ENCODE results near the gene DNAAF5.

DNAAF5 gene

DNA sequence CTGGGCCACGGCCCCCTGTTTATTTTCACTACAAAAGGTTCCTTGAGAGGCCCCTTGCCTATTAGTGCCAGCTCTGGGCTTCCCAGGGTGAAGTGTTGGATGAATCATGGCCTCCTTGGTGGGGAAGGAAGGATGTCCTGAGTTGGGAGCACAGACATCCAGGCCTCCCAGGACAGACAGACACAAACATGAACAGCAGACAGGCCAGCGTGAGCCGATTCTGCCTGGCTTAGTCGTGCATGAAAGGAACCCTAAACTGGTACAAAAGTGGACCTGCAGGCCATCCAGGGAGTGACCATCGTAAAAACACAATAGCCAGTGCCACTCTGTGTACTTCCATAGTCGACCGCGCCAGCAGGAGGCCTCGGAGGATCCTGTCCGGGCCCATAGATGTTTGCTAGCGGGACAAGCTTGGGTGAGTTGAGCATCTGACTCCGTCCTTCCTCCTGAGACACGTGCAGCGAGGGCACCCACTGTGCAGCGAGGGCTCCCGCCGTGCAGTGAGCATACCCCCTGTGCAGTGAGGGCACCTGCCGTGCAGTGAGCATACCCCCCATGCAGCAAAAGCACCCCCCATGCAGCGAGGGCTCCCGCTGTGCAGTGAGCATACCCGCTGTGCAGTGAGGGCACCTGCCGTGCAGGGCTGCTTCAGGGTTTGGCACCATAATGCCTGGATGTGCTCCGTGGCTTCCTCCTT is 51.9 kb downstream of the DNAAF5 start:
- no peak for FAIRE-seq
- no peak for DNase-seq (ENCODE audit: insufficient read length, low spot score)
- TF ChIP-seq POLR2AphosphoS5 (IDR thresholded peaks at IDR 0.05; ENCODE audit: low read depth, low read length), result no peak
- no peak for TF ChIP-seq POLR2A (IDR thresholded peaks at IDR 0.05; ENCODE audit: low read depth, low read length)
- no peak for TF ChIP-seq SPI1 (IDR thresholded peaks at IDR 0.05; ENCODE audit: low read depth, low read length)
- no peak for TF ChIP-seq PAX5 (IDR thresholded peaks at IDR 0.05; ENCODE audit: insufficient read depth, low read length, severe bottlenecking)
- TF ChIP-seq POU2F2 (IDR thresholded peaks at IDR 0.05; ENCODE audit: low read depth, low read length), result no peak

DNA sequence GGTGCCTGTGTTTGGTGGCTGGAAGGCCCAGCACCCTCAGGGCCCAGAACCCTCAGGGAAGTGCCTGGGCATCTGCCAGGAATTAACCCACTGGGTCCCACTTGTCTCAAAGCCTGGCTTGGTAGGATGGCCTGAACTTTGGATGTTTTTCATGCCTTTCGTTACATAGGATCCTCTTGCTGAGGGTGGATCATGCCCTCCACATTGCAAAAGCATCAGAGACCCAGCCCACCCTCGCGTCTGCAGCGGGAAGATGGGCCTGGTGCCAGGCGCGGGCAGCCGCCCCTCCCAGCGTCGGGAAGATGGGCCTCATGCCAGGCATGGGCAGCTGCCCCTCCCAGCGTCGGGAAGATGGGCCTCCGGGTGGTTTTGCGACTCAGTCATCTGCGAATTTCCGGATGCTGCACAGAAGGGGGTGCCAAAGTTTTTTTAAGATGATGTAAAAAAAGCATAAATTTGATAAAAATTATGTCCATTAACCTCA is 52.5 kb downstream of the DNAAF5 start:
- FAIRE-seq (no peak), DNase-seq (ENCODE audit: insufficient read length, low spot score) (no peak)
- TF ChIP-seq POU2F2 (IDR thresholded peaks at IDR 0.05; ENCODE audit: low read depth, low read length), result no peak
- TF ChIP-seq POLR2A (IDR thresholded peaks at IDR 0.05; ENCODE audit: low read depth, low read length), result no peak
- no peak for TF ChIP-seq PAX5 (IDR thresholded peaks at IDR 0.05; ENCODE audit: insufficient read depth, low read length, severe bottlenecking)
- TF ChIP-seq POLR2AphosphoS5 (IDR thresholded peaks at IDR 0.05; ENCODE audit: low read depth, low read length), result no peak
- no peak for TF ChIP-seq TAF1 (IDR thresholded peaks at IDR 0.05; ENCODE audit: low read depth, low read length)
- TF ChIP-seq SPI1 (IDR thresholded peaks at IDR 0.05; ENCODE audit: low read depth, low read length), result no peak

DNA sequence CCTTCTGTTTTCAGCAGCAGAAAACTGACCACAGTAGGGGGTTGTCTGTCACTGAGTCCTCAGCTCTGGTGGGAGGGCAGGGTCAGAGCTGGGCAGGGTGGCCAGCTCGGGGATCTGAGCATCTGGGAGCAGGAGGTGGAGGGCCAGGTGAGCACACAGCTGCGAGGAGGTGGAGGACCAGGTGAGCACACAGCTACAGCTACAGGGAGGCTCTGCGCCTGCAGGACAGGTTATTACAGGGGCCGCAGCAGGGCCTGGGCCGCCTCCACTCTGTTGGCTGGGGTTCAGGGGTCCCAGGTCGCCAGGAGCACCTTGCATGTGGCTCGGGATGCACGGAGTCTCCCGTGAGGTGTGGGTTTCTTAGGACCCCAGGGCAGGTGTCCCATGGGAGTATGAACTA is 53.0 kb downstream of the DNAAF5 start:
- TF ChIP-seq POU2F2 (IDR thresholded peaks at IDR 0.05; ENCODE audit: low read depth, low read length) (no peak), POLR2A (IDR thresholded peaks at IDR 0.05; ENCODE audit: low read depth, low read length) (no peak), SPI1 (IDR thresholded peaks at IDR 0.05; ENCODE audit: low read depth, low read length) (no peak), PAX5 (IDR thresholded peaks at IDR 0.05; ENCODE audit: insufficient read depth, low read length, severe bottlenecking) (no peak), POLR2AphosphoS5 (IDR thresholded peaks at IDR 0.05; ENCODE audit: low read depth, low read length) (no peak), TAF1 (IDR thresholded peaks at IDR 0.05; ENCODE audit: low read depth, low read length) (no peak)
- DNase-seq (ENCODE audit: insufficient read length, low spot score) (no peak), FAIRE-seq (no peak)

DNA sequence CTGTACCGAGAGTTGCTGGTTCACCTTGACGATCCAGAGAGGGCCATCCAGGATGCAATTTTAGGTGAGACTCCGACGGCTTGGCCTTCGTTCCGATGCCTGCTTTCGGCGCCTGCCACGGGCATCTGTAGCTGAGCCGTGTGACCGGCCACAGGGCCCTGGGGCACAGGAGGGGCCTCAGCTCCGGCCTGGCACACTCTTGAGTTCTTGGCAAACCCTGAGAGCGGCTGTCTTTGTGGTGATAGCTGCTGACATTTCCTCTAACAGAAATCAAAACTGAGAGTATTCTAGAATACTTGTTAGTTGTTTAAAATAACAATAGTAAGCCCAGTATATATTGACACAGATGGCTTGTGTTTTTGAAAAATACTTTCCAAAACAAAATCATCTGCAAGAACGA is 53.6 kb downstream of the DNAAF5 start:
- FAIRE-seq (no peak), DNase-seq (ENCODE audit: insufficient read length, low spot score) (no peak)
- TF ChIP-seq POU2F2 (IDR thresholded peaks at IDR 0.05; ENCODE audit: low read depth, low read length) (no peak), POLR2AphosphoS5 (IDR thresholded peaks at IDR 0.05; ENCODE audit: low read depth, low read length) (no peak), SPI1 (IDR thresholded peaks at IDR 0.05; ENCODE audit: low read depth, low read length) (no peak)

DNA sequence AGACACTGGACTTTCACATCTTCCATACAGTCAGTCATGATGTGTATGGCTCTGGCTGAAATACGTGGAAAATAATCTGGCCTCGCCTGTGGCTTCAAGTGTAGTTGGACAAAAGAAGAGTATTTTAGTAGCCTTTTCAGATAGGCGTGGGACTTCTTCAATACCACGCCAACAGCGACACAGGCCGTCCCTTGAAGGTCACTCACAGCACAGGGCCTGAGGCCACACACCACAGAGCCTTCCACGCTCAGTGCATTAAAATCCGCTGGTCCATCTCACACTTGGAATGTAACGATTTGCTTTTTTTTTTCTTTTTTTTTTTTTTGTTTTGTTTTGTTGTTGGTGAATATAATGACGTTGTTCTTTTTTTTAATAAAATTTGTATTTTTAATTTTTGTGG is 54.0 kb downstream of the DNAAF5 start:
- no peak for DNase-seq (ENCODE audit: insufficient read length, low spot score)
- no peak for FAIRE-seq
- TF ChIP-seq SPI1 (IDR thresholded peaks at IDR 0.05; ENCODE audit: low read depth, low read length), result no peak
- no peak for TF ChIP-seq TAF1 (IDR thresholded peaks at IDR 0.05; ENCODE audit: low read depth, low read length)
- no peak for TF ChIP-seq PAX5 (IDR thresholded peaks at IDR 0.05; ENCODE audit: insufficient read depth, low read length, severe bottlenecking)

DNA sequence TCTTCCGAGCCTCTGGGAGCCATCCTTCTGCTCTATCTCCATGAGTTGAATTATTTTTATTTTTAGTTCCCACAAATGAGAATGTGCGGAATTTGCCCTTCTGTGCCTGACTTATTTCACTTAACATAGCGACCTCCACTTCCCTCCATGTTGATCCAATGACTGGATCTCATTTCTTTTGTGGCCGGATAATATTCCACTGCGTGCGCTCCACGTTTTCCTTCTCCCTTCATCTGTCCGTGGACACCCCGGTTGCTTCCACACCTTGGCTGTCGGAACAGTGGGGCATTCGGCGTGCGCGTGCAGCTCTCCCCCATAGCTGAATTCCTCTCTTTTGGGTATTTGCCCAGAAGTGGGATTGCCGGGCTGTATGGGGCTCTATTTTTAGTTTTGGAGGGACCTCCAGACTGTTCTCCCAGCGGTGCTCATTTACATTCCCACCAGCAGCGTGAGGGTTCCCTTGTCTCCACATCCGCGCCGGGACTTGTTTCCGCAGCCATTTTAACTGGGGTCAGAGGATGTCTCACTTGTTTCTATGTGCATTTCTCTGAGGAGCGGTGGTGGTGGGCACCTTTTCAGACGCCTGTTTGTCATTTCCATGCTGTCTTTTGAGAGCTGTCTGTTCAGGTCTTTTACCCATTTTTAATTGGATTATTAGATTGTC is 54.8 kb downstream of the DNAAF5 start:
- TF ChIP-seq POLR2A (IDR thresholded peaks at IDR 0.05; ENCODE audit: low read depth, low read length), result no peak
- no peak for TF ChIP-seq TAF1 (IDR thresholded peaks at IDR 0.05; ENCODE audit: low read depth, low read length)
- TF ChIP-seq POU2F2 (IDR thresholded peaks at IDR 0.05; ENCODE audit: low read depth, low read length), result no peak
- TF ChIP-seq POLR2AphosphoS5 (IDR thresholded peaks at IDR 0.05; ENCODE audit: low read depth, low read length), result no peak
- TF ChIP-seq SPI1 (IDR thresholded peaks at IDR 0.05; ENCODE audit: low read depth, low read length), result no peak
- no peak for FAIRE-seq
- DNase-seq (ENCODE audit: insufficient read length, low spot score), result no peak

DNA sequence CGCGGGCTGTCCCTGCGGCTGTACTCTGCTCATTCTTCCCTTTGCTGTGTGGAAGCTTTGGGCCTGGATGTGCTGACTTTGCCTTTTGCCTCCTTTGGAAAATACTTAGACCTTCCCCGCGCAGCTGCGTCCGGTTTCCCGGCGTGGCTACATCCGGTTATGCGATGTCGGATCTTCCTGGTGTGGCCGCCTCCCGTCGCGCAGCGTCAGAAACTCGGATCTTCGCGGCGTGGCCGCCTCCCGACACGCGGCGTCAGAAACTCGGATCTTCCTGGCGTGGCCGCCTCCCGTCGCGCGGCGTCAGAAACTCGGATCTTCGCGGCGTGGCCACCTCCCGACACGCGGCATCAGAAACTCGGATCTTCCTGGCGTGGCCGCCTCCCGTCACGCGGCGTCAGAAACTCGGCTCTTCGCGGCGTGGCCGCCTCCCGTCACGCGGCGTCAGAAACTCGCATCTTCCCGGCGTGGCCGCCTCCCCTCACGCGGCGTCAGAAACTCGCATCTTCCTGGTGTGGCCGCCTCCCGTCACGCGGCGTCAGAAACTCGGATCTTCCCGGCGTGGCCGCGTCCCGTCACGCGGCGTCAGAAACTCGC is 55.5 kb downstream of the DNAAF5 start:
- TF ChIP-seq SPI1 (IDR thresholded peaks at IDR 0.05; ENCODE audit: low read depth, low read length) (no peak), POLR2A (IDR thresholded peaks at IDR 0.05; ENCODE audit: low read depth, low read length) (no peak), PAX5 (IDR thresholded peaks at IDR 0.05; ENCODE audit: insufficient read depth, low read length, severe bottlenecking) (no peak), POLR2AphosphoS5 (IDR thresholded peaks at IDR 0.05; ENCODE audit: low read depth, low read length) (no peak)
- no peak for DNase-seq (ENCODE audit: insufficient read length, low spot score)
- FAIRE-seq, result no peak

DNA sequence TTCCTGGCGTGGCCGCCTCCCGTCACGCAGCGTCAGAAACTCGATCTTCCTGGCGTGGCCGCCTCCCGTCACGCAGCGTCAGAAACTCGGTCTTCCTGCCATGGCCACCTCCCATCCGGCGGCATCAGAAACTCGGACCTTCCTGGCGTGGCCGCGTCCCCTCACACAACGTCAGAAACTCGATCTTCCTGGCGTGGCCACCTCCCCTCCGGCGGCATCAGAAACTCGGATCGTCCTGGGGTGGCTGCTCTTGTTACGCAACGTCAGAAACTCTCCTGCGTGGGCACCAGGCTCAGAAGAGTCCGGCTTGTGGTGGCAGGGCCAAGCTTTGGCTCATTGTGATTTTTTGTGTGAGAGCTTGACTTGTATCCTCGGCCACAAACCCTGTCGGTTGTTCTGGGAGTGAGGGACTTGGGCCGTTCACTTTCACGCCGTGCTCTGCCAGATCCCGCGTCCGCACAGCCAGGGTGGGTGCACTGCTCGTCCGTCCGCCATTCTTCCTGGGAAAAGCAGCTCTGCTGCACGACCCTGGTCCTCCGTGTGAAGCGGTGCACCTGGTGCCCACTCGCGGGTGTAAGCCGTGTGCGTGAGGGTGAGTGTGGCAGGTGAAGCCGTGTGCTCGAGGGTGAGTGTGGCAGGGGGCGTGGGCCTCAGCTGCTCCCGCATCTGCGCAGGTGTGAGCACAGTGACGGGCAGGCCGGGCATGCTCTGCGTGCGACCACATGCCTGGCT is 56.4 kb downstream of the DNAAF5 start:
- FAIRE-seq (no peak), DNase-seq (ENCODE audit: insufficient read length, low spot score) (no peak)
- TF ChIP-seq SPI1 (IDR thresholded peaks at IDR 0.05; ENCODE audit: low read depth, low read length) (no peak), POU2F2 (IDR thresholded peaks at IDR 0.05; ENCODE audit: low read depth, low read length) (no peak), POLR2A (IDR thresholded peaks at IDR 0.05; ENCODE audit: low read depth, low read length) (no peak), TAF1 (IDR thresholded peaks at IDR 0.05; ENCODE audit: low read depth, low read length) (no peak), PAX5 (IDR thresholded peaks at IDR 0.05; ENCODE audit: insufficient read depth, low read length, severe bottlenecking) (no peak), POLR2AphosphoS5 (IDR thresholded peaks at IDR 0.05; ENCODE audit: low read depth, low read length) (no peak)
